ENCODE results near the gene VPS33B.

Gene VPS33B

DNA sequence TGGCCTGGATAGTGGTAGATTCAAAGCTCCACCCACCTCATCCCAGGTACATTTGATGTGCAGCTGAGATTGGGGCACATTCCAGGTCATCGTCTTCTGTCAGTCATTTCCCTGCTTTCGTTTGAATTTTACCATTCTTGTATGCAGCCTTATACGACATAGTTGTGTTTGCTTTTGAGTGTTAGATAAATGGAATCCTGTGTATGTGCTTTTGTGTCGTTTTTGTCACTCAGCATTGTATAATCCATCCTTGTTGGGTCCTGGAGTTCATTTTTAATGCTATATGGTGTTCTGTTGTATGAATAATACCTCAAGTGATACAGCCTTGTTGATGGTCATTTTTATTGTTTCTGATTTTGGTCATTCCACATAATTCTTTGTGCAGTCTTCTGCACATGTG is 60.4 kb downstream of the VPS33B start:
- Histone ChIP-seq H3K27me3 (no peaks in the 10 kb centered on the region), H3K4me1 (peaks cover 0 to 45% (median 39%) of the 10 kb centered on the region in 4 donors), H3K4me3 (no peak overlapping the region), H3K27ac (no peak overlapping the region), H3K9me3 (no peaks in the 10 kb centered on the region), H3K36me3 (peaks cover 12 to 43% (median 34%) of the 10 kb centered on the region in 3 donors)
- DNase-seq = no peak
- TF ChIP-seq, protein P1, sequence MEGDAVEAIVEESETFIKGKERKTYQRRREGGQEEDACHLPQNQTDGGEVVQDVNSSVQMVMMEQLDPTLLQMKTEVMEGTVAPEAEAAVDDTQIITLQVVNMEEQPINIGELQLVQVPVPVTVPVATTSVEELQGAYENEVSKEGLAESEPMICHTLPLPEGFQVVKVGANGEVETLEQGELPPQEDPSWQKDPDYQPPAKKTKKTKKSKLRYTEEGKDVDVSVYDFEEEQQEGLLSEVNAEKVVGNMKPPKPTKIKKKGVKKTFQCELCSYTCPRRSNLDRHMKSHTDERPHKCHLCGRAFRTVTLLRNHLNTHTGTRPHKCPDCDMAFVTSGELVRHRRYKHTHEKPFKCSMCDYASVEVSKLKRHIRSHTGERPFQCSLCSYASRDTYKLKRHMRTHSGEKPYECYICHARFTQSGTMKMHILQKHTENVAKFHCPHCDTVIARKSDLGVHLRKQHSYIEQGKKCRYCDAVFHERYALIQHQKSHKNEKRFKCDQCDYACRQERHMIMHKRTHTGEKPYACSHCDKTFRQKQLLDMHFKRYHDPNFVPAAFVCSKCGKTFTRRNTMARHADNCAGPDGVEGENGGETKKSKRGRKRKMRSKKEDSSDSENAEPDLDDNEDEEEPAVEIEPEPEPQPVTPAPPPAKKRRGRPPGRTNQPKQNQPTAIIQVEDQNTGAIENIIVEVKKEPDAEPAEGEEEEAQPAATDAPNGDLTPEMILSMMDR (IDR thresholded peaks at IDR 0.05) = no peak
- intact Hi-C loops (cut with DNase I; ENCODE audit: low total_unique reads) = no loop called here

DNA sequence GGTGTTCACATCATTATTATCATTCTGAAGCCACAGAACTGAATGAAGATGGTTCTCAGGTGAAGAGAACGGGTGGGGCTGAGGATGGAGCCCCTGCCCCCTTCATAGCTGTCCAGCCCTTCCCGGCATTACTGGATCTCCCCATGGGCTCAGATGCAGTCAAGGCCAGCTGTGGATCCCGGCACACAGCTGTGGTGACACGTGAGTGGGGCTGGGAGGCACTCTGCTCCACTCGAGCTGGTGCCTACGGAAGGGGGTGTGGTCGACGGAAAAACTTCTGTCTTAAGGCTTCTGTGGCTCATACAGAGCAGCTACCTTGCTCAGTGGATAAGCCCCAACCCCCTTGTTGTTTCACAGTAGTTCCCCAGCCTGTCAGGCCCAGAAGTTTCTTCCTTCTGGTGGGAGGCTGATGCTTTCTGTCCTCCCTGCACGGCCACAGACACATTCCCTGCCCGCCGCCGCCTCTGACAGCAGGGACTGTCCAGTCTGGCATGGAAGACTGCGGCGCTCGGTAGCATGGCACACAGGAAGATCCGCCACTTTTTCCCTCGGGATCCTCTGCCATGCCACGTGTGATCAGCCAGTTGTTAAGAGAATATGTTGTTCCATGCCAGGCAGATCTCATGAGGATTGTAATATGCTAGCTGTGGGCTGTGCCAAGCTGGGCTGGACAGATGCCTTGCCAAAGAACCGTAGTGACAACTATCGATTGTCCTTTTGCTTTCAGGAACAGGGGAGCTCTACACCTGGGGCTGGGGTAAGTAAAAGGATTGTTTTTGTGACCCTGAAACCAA is 61.9 kb downstream of the VPS33B start:
- peaks cover 0 to 58% (median 50%) of the 10 kb centered on the region in 4 donors for H3K4me1 ChIP-seq
- peak overlapping the region; percentile 16 to 37 for H3K4me3 ChIP-seq
- no peaks in the 10 kb centered on the region for H3K9me3 ChIP-seq
- peak in 1 of 2 donors; percentile 74 for DNase-seq
- intact Hi-C loops (cut with DNase I; ENCODE audit: low total_unique reads) = no loop called here
- H3K27me3 ChIP-seq = no peaks in the 10 kb centered on the region
- TF ChIP-seq, protein P1 (IDR thresholded peaks at IDR 0.05) = no peak
- peaks cover 5 to 29% (median 22%) of the 10 kb centered on the region in 3 donors for H3K36me3 ChIP-seq
- peak overlapping the region; percentile 83 to 86 for H3K27ac ChIP-seq

DNA sequence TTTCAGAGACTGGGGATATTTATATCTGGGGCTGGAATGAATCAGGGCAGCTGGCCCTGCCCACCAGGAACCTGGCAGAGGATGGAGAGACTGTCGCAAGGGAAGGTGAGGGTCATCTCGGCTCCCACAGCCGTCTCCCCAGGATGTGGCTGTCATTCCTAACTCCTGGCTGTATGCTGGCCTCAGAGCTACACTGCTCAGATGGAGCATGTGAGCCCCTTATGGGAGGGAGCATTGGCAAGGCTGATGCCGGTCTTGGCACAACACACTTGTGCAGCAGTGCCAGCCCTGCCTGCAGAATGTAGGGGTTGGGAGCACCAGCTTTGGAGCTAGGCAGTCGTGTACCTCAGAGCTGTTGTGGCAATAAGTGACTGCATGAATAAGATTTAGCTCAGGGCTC is 62.5 kb downstream of the VPS33B start:
- Histone ChIP-seq H3K4me1 (peaks cover 0 to 62% (median 53%) of the 10 kb centered on the region in 4 donors), H3K9me3 (no peaks in the 10 kb centered on the region), H3K27me3 (no peaks in the 10 kb centered on the region), H3K36me3 (peaks cover 5 to 24% (median 21%) of the 10 kb centered on the region in 3 donors), H3K4me3 (peak overlapping the region in 1 of 2 donors; percentile 37), H3K27ac (peak overlapping the region; percentile 83 to 86)
- peak; percentile 73 to 96 for DNase-seq
- TF ChIP-seq, protein P1 (IDR thresholded peaks at IDR 0.05) = no peak
- intact Hi-C loops (cut with DNase I; ENCODE audit: low total_unique reads) = loop anchor here (5.0 kb wide), 2 partner anchors 32 to 87 kb away; partner anchors contain the start of gene PRC1

DNA sequence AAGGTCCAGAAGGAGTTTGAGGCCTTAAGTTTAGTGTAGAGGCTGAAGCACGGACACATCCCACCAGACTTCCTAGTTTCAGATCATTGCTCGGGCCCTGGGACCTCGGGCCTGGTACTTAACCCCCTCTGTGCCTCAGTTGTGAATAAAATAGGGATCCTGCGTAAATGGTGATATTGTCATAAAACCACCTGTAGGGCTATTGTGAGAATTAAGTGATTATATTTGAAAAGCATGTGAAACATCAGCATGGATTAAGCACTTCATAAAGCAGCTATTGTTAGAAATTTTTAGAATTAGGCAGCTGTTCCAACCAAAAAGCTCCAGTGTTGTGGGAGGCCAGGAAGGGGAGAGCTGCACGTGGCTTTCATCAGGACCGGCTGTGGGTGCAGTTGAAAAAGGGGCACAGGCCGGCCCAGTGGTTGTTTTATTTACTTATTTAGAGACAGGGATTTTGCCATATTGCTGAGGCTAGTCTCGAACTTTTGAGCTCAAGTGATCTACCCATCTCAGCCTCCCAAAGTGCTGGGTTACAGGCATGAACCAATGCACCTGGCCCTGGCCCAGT is 63.3 kb downstream of the VPS33B start:
- TF ChIP-seq, protein P1 (IDR thresholded peaks at IDR 0.05) = no peak
- peak overlapping the region; percentile 83 to 86 for H3K27ac ChIP-seq
- no peak for DNase-seq
- no peaks in the 10 kb centered on the region for H3K9me3 ChIP-seq
- peaks cover 3 to 24% (median 18%) of the 10 kb centered on the region in 3 donors for H3K36me3 ChIP-seq
- no peaks in the 10 kb centered on the region for H3K27me3 ChIP-seq
- peaks cover 0 to 65% (median 55%) of the 10 kb centered on the region in 4 donors for H3K4me1 ChIP-seq
- H3K4me3 ChIP-seq = no peak overlapping the region
- intact Hi-C loops (cut with DNase I; ENCODE audit: low total_unique reads) = loop anchor here (5.0 kb wide), 2 partner anchors 33 to 88 kb away; partner anchors contain the start of gene PRC1

DNA sequence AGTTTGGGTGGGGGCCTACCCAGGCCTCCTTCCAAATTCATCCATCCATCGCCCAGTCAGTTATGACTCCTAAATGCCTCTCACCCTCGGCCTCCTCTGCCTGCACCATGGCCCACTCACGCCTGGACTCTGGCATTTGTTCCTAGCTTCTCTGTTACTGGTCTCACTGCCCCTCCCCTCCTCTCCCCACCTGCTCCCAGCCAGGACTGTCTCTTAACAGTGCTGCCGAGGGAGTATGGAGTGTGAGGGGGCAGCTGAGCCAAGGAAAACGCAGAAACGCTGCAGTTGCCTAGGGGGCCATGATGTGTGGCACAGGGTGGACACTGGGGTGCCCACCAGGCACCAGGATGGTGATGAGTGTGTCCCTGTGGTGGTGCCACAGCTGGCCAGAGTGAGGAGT is 64.6 kb downstream of the VPS33B start:
- Histone ChIP-seq H3K27ac (peak overlapping the region; percentile 83 to 86), H3K4me3 (peak overlapping the region; percentile 75 to 88), H3K36me3 (peaks cover 0 to 28% (median 25%) of the 10 kb centered on the region in 3 donors), H3K9me3 (no peaks in the 10 kb centered on the region), H3K27me3 (no peaks in the 10 kb centered on the region), H3K4me1 (peaks cover 0 to 65% (median 55%) of the 10 kb centered on the region in 4 donors)
- TF ChIP-seq, protein P1 (IDR thresholded peaks at IDR 0.05) = no peak
- intact Hi-C loops (cut with DNase I; ENCODE audit: low total_unique reads) = loop anchor here (5.0 kb wide), 2 partner anchors 35 to 90 kb away; partner anchors contain the start of gene PRC1
- DNase-seq = no peak

Data from tibial artery (tissue), 4 donors.